Panc1 (cell line): ENCODE results near the gene CD96. TPM values are rescaled to one million over a fixed set of nuclear protein-coding genes. Genes with fewer than 3 reads are reported as not detected.

Experiments
- ATAC-seq: fragments of 200-7000 bp; cut with Tn5 transposase; 2 replicates; pipeline ENCODE4 v1.9.1; 2020; ENCODE audit warnings: mild to moderate bottlenecking, moderate library complexity
- BruUV-seq: library from RNA; stranded (reverse); fragments of 400-500 nt; replicated peaks from 2 replicates; lab custom pipeline; 2021; lab: Mats Ljungman, UMichigan
- CTCF ChIA-PET: fragments of 300-600 bp; sonication (Branson Sonifier 250); formaldehyde crosslinking; loops from one replicate; lab custom pipeline; 2022; ENCODE audit warnings: antibody characterized with exemption; lab: Charles Lee
- POLR2A ChIA-PET: fragments of 300-600 bp; sonication (Branson Sonifier 250); formaldehyde crosslinking; loops from one replicate; lab custom pipeline; 2022; ENCODE audit warnings: antibody characterized with exemption; lab: Charles Lee
- DNase-seq: peaks from one replicate; pipeline ENCODE4 v3.0.0-alpha.2; 2010; ENCODE audit warnings: low read depth, low spot score
- H3K27ac ChIP-seq: 2 replicates; pipeline ENCODE4 v1.5.1; 2011; ENCODE audit warnings: mild to moderate bottlenecking, low read length, inconsistent platforms
- H3K27me3 ChIP-seq: fragments of 200-500 bp; sonication (Bioruptor generic); 2 replicates; pipeline ENCODE4 v1.6.0; 2014; ENCODE audit warnings: low read length, inconsistent platforms; ENCODE audit not compliant: control insufficient read depth, insufficient read depth
- H3K36me3 ChIP-seq: fragments of 200-500 bp; sonication (Bioruptor generic); 2 replicates; pipeline ENCODE4 v1.5.1; 2014; ENCODE audit warnings: inconsistent platforms, mild to moderate bottlenecking, low read length, moderate library complexity; ENCODE audit not compliant: control insufficient read depth, insufficient read depth
- H3K4me1 ChIP-seq: 2 replicates; pipeline ENCODE4 v1.5.1; 2011; ENCODE audit warnings: inconsistent platforms, mild to moderate bottlenecking, low read length, moderate library complexity; ENCODE audit not compliant: control insufficient read depth, insufficient read depth
- H3K4me3 ChIP-seq, 2 experiments: 2 replicates each; pipeline ENCODE4 v1.5.1; 2011 to 2012; ENCODE audit warnings: low read depth in 2 of 2, low read length in 2 of 2, mild to moderate bottlenecking in 2 of 2, inconsistent platforms in 1 of 2, moderate library complexity in 1 of 2
- H3K9me3 ChIP-seq: fragments of 200-500 bp; sonication (Bioruptor generic); 2 replicates; pipeline ENCODE4 v1.5.1; 2014; ENCODE audit warnings: low read depth, mild to moderate bottlenecking, inconsistent platforms, low read length, moderate library complexity; ENCODE audit not compliant: control insufficient read depth, insufficient read depth
- POLR2AphosphoS5 ChIP-seq: IDR thresholded peaks from 2 replicates; pipeline ENCODE4 v1.6.1; 2012; ENCODE audit warnings: mild to moderate bottlenecking, low read depth, low read length, moderate library complexity
- SIN3A ChIP-seq: IDR thresholded peaks from 2 replicates; pipeline ENCODE4 v1.6.1; 2012; ENCODE audit warnings: low read depth, mild to moderate bottlenecking, low read length, moderate library complexity, borderline replicate concordance; ENCODE audit not compliant: insufficient read depth
- TCF7L2 ChIP-seq: IDR thresholded peaks from 2 replicates; pipeline ENCODE4 v1.6.1; 2011; ENCODE audit warnings: mild to moderate bottlenecking, low read depth, low read length, inconsistent platforms
- in situ Hi-C: cut with HindIII; loops from 2 replicates; pipeline ENCODE4 v1.10.0; 2016; ENCODE audit warnings: low sequenced_read_pairs, low pct_unique_long_range_greater_than_20kb
- intact Hi-C: fragments of 100-400 bp; cut with micrococcal nuclease; formaldehyde crosslinking; loops from one replicate; pipeline ENCODE4 v1.10.0; 2022; ENCODE audit not compliant: unreplicated experiment
- total RNA-seq: library from RNA; stranded (reverse); gene quantifications from one replicate; pipeline ENCODE4 v1.2.1, GENCODE V29; 2021; ENCODE audit not compliant: unreplicated experiment
- TF ChIP-seq, protein P1 (sequence below): fragments of 450-650 bp; IDR thresholded peaks from 2 replicates; pipeline ENCODE4 v1.5.1; 2017; ENCODE audit warnings: mild to moderate bottlenecking
- TF ChIP-seq, protein P2 (sequence below), 2 experiments: IDR thresholded peaks; 2 replicates each; pipeline ENCODE4 v1.6.1; 2011 to 2012; ENCODE audit warnings: low read depth in 2 of 2, control low read depth in 1 of 2, low read length in 1 of 2, mild to moderate bottlenecking in 1 of 2, moderate library complexity in 1 of 2; ENCODE audit not compliant: insufficient read depth in 1 of 2

The CD96 gene
- total RNA-seq, 1 experiment from 2014 or later: not detected

GRCh38 chr3:111568355-111568754, 26.4 kb downstream of the CD96 start:
- BruUV-seq: no TSS peak
- no peaks in the 10 kb centered on the region for H3K4me1 ChIP-seq
- POLR2A ChIA-PET: no interaction called here
- CTCF ChIA-PET: no interaction called here
- no peaks in the 10 kb centered on the region for H3K27me3 ChIP-seq
- H3K4me3 ChIP-seq: no peak overlapping the region
- ATAC-seq: no peak
- no peaks in the 10 kb centered on the region for H3K9me3 ChIP-seq
- no peaks in the 10 kb centered on the region for H3K36me3 ChIP-seq
- intact Hi-C loops: no loop called here
- no peak for DNase-seq
- TF ChIP-seq SIN3A (no peak), TCF7L2 (no peak), POLR2AphosphoS5 (no peak)
- TF ChIP-seq, protein P1, sequence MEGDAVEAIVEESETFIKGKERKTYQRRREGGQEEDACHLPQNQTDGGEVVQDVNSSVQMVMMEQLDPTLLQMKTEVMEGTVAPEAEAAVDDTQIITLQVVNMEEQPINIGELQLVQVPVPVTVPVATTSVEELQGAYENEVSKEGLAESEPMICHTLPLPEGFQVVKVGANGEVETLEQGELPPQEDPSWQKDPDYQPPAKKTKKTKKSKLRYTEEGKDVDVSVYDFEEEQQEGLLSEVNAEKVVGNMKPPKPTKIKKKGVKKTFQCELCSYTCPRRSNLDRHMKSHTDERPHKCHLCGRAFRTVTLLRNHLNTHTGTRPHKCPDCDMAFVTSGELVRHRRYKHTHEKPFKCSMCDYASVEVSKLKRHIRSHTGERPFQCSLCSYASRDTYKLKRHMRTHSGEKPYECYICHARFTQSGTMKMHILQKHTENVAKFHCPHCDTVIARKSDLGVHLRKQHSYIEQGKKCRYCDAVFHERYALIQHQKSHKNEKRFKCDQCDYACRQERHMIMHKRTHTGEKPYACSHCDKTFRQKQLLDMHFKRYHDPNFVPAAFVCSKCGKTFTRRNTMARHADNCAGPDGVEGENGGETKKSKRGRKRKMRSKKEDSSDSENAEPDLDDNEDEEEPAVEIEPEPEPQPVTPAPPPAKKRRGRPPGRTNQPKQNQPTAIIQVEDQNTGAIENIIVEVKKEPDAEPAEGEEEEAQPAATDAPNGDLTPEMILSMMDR: no peak
- TF ChIP-seq, protein P2, sequence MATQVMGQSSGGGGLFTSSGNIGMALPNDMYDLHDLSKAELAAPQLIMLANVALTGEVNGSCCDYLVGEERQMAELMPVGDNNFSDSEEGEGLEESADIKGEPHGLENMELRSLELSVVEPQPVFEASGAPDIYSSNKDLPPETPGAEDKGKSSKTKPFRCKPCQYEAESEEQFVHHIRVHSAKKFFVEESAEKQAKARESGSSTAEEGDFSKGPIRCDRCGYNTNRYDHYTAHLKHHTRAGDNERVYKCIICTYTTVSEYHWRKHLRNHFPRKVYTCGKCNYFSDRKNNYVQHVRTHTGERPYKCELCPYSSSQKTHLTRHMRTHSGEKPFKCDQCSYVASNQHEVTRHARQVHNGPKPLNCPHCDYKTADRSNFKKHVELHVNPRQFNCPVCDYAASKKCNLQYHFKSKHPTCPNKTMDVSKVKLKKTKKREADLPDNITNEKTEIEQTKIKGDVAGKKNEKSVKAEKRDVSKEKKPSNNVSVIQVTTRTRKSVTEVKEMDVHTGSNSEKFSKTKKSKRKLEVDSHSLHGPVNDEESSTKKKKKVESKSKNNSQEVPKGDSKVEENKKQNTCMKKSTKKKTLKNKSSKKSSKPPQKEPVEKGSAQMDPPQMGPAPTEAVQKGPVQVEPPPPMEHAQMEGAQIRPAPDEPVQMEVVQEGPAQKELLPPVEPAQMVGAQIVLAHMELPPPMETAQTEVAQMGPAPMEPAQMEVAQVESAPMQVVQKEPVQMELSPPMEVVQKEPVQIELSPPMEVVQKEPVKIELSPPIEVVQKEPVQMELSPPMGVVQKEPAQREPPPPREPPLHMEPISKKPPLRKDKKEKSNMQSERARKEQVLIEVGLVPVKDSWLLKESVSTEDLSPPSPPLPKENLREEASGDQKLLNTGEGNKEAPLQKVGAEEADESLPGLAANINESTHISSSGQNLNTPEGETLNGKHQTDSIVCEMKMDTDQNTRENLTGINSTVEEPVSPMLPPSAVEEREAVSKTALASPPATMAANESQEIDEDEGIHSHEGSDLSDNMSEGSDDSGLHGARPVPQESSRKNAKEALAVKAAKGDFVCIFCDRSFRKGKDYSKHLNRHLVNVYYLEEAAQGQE (IDR thresholded peaks at IDR 0.05; ENCODE audit: insufficient read depth in 1 of 2, low read depth in 2 of 2, low read length in 1 of 2): no peak
- in situ Hi-C loops: no loop called here
- no peak overlapping the region for H3K27ac ChIP-seq

- Histone ChIP-seq H3K36me3 (no peaks in the 10 kb centered on the region), H3K4me1 (no peaks in the 10 kb centered on the region), H3K27me3 (no peaks in the 10 kb centered on the region), H3K4me3 (no peak overlapping the region), H3K9me3 (no peaks in the 10 kb centered on the region), H3K27ac (no peak overlapping the region)
- BruUV-seq: no TSS peak
- ATAC-seq (no peak), DNase-seq (no peak)
- ChIA-PET CTCF (no interaction called here), POLR2A (no interaction called here)
- intact Hi-C loops: no loop called here
- in situ Hi-C loops: no loop called here
- TF ChIP-seq TCF7L2: no peak
- TF ChIP-seq, protein P1: no peak
- TF ChIP-seq SIN3A: no peak
- TF ChIP-seq, protein P2 (IDR thresholded peaks at IDR 0.05; ENCODE audit: insufficient read depth in 1 of 2, low read depth in 2 of 2, low read length in 1 of 2): no peak
- TF ChIP-seq POLR2AphosphoS5: no peak
Measured at GRCh38 chr3:111568911-111569310, 26.9 kb downstream of the CD96 start.
